GM19324 (cell line): ENCODE results near the gene SLC38A3.

Experiments
- ATAC-seq: cut with Tn5 transposase; IDR thresholded peaks from one replicate; pipeline ENCODE4 v1.9.1; 2021; ENCODE audit warnings: mild to moderate bottlenecking, moderate library complexity; ENCODE audit not compliant: unreplicated experiment, low FRiP score

The SLC38A3 gene

DNA sequence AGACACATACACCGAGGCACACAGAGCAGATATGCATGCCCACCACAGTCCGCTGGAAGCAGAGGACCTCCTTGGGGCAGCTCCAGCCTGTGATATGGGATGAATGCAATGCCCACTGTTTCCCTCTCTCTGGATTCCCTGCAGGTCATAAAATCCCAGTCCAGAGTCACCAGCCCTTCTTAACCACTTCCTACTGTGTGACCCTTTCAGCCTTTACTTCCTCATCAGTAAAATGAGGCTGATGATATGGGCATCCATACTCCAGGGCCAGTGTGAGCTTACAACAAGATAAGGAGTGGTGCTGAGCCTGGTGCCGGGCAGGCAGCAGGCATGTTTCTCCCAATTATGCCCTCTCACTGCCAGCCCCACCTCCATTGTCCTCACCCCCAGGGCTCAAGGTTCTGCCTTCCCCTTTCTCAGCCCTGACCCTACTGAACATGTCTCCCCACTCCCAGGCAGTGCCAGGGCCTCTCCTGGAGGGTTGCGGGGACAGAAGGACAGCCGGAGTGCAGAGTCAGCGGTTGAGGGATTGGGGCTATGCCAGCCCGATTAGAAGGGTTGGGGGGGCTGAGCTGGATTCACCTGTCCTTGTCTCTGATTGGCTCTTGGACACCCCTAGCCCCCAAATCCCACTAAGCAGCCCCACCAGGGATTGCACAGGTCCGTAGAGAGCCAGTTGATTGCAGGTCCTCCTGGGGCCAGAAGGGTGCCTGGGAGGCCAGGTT lies 14.0 kb upstream of the SLC38A3 start, which contains the start of gene GNAT1:
Gene GNAT1 (plus strand): TSS at position 675 of the 725 bp plus-strand sequence. CDS start 116 bp downstream, outside the sequence.
- no peak for ATAC-seq

DNA sequence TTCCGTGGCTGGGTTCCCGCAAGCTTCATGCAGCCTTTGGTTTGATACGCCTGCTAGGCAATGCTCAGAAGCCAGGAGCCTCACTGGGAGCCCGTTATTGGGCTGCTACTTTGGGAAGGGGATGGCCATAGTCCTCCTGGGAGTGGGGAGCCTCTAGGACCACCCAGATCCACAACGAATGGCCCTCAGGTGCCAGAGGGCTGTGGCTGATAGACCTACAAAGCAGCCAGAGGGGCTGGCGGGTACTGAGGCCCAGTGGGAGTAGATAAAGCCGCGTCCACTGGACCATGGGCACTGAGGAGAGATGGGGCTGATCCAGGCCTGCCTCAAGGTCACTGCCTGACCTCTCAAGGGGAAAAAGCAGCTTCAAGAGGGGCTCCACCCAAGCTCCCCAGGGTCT lies 12.9 kb upstream of the SLC38A3 start:
- ATAC-seq: no peak

DNA sequence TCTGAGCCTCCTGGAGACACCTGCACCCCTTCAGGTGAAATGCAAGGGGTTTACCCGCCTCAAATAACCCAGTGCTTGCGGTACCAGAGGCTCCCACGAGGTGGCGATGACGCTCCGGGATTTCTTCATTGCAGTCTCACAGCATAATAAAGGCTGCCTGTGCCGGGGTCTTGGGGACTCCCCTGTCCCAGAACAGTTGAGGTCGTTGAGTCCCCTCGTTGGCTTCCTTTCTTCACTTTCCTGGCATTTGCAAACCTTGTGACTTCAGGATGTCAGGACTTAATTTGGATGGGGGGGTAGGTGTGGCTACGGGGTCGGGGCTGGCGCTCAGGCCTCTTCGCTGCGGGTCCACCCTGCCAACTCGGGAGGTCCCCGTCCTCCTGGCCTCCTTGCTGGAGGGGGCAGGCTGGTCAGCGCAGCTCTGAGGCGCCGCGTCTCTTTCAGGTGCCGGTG lies 12.4 kb upstream of the SLC38A3 start:
- ATAC-seq: no peak

DNA sequence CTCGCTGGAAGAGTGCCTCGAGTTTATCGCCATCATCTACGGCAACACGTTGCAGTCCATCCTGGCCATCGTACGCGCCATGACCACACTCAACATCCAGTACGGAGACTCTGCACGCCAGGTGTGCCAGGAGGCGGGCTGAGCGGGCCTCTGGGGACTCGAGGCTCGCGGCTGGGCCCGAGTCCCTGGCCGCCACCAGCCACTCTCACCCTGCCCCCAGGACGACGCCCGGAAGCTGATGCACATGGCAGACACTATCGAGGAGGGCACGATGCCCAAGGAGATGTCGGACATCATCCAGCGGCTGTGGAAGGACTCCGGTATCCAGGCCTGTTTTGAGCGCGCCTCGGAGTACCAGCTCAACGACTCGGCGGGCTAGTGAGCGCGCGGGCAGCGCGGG lies 11.8 kb upstream of the SLC38A3 start:
- ATAC-seq: no peak

DNA sequence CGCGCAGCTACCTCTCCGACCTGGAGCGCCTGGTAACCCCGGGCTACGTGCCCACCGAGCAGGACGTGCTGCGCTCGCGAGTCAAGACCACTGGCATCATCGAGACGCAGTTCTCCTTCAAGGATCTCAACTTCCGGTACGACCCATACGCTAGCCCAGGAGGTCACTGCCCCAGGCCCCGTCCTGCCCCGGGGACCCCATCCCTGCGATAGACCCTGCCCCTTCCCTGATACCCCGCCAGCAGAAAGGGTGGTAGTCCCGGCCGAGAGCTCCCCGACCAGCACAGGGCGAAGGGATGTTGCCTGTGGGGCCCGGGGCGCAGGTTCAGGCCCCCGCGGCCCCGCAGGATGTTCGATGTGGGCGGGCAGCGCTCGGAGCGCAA lies 11.3 kb upstream of the SLC38A3 start:
- no peak for ATAC-seq

DNA sequence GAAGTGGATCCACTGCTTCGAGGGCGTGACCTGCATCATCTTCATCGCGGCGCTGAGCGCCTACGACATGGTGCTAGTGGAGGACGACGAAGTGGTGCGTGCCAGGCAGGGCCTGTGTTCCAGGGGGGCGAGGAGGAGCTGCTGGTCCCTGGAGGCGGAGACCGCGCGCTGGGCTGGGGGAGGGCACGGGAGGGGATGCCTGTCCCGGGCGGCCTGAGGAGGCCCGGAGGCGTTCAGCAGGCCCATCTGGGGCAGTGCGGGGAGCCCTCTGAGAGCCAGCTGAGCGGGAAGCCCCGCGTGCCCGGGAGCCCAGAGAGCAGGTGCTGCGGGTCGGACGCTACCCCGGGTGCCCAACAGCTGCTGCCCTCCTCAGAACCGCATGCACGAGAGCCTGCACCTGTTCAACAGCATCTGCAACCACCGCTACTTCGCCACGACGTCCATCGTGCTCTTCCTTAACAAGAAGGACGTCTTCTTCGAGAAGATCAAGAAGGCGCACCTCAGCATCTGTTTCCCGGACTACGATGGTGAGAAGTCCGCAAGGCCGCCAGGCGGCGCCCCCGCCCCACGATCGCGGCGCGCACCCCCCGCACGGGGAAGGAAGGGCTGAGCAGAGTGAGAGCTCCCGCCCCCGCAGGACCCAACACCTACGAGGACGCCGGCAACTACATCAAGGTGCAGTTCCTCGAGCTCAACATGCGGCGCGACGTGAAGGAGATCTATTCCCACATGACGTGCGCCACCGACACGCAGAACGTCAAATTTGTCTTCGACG lies 10.8 kb upstream of the SLC38A3 start:
- no peak for ATAC-seq

DNA sequence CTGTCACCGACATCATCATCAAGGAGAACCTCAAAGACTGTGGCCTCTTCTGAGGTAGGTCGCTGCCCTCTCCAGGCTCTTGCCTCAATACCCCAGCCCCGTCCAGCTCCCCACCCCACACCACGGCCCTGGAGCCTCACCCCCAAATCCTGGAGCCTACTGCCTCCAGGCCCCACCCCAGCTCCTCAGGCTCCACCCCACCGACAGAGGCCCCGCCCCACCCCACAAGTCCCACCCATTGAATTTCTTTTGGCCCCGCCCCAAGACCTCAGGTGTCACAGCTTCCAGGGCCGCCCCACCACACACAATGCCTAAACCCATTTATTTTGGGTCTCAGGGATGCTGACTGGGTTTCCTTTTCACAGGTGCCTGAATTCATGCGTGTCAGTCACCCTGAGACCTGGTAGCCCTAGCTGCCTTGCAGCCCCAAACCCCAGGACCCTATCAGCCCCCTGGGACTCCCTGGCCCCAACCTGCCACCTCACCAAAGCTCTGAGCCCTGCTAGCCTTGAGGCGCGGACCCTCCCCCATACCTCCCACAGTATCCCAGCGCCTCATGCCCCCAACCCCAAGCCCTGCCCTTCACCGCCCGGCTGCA lies 10.1 kb upstream of the SLC38A3 start:
- no peak for ATAC-seq

DNA sequence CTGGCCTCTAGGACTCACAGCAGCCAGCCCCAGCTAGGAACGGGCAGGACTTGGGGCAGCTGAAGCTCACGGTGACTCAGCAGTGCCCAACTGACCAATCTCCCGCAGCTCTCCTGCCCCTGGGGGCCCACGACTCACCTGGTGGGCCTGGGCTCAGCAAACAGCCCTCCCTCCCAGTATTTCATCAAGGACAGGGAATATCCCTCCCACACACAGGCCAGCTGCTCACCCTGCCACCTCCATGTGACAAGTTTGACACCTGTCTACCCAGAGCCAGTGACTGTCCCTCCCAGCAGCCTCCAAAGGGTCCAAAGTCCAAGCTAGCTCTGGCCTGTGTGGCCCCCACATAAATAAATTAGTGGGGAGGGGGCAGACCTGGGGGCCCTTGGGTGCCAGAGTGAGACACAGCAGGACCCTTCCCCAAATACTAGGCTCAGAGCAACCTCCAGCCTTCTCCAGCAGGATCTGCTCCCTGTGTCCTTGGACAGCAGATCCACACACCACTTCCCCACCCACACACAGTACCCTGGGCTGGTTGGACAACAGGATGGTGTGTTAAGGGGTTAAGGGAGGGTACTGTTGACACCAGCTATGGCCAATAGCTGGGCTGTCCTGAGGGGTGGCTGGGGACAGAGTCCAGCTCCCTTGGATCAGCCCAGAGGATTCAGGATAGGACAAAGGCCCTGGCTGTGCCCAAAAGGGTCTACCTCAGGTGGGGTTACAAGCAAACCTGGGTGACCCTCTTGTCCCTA lies 9.4 kb upstream of the SLC38A3 start:
- no peak for ATAC-seq

DNA sequence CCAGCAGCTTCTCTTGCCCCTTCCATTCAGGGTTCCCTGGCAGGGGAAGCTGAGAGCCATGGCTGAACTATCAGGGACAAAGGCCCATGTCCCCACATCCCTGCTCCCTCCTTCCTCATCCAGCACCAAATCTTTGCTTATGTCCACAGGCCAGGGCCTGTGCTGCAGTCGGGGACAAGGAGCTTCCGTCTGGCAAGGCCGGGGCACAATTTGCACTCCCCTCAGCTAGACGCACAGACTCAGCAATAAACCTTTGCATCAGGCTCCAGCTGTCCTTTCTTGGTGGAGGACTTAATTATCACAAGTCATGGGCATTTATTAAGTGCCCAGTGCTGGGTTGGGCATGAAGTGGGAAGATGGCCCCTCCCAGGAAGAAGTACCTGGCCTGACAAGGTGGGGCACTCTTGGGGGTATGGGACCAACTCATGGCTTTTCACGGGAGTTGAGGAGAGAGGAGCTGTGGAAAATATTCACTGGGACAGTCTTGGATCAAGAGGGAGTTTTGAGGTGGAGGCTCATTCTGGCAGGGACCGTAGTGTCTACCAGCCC lies 8.7 kb upstream of the SLC38A3 start:
- ATAC-seq: no peak

DNA sequence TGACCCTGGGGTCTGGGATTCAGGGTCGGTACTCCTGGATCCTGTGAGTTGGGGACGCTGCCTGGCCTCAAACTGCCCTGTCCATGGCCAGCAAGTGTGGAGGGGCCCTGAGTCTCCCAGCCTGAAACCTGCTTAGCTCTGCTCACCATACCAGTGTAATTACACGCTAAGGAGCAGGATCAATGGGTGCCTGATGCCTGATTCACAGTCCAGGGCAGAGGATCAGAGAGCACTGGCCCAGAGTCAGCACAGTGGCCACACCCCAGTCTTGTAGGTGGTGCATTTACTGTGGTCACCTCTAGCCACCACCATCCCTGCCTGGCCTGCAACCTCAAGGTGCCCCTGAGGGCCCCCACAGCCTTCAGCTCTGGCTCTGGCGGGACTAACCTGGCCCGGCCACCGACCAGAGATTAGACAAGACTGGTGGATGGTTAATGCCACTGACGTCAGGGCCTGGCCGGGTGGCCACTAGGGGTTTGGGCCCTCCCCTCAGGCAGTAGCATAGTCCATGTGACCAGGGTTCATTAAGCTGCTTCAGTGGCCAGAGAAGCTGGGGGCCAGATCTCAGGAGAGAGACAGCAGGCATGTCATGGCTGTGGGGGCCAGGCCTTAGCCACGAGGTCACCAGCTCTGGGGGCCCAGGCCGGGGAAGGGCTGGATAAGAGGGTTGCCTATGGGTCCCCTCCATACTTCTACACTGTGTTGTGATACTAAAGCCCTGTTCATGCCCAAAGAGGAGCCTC lies 3.3 kb upstream of the SLC38A3 start:
- ATAC-seq: no peak

DNA sequence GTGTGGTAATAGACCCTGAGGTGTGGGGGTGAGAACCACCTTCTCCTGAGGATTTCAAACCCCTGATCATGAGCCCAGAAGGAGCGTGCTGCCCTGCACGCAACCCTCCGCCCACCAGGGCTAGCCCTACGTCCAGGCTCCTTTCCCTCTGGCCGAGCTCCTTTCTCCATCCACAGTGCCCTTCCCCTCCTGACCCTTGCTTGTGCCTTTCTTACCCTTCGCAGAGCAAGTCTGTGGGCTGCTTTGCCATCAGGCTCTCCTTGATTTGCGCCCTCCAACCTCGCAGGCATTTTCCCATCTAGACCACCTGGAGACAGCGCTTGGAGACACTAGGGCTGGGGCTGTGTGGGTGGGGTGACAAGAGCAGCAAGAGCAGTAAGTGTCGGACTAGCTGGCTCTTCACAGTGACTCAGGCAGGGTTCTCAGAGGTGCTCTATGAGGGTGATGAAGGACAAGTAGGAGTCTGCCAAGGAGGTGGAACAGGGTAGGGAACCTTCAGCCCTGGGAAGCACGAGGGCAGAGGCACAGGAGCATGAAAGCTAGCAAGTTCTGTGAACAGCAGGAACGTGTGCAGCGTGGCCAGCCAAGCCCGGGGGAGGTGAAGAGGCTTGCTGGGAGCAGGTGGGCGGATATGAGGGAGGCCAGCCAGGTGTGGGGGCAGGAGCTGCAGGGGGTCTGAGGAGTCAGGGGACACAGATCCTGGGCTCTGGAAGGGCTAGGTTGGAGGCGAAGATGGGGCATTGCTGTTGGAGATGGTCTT lies 2.5 kb upstream of the SLC38A3 start:
- no peak for ATAC-seq

DNA sequence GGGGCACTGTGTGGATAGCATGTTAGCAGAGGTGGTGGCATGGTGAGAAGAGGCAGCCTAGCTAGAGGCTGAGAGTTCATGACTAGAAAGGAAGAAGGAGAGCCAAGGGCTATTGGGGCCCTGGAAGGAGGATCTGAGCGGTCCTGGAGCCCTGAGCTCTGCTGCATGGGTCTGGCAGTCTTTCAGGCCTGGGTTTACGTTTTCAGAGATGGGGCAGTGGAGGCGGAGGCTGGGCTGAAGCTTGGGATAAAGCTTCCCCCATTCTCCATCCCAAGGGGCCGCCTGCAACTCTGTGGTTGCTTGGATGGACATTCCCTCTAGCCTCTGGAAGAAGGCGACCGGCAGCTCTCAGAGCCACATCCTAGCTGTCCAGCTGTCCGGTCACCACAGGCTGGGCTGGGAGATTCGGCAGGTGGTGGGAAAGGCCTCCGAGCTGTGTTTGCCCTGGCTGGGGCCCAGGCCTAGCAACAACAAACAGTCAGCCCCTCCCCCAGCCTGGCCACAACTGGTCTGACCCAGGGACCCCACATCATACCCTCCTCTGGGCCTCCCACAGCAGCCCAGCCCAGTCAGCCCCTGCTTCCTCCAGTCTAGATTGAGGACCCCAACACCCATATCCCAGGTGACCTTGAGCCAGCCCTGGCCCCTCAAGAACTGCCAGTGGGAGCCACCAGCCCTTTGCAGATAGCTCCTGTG lies 1.8 kb upstream of the SLC38A3 start:
- no peak for ATAC-seq

DNA sequence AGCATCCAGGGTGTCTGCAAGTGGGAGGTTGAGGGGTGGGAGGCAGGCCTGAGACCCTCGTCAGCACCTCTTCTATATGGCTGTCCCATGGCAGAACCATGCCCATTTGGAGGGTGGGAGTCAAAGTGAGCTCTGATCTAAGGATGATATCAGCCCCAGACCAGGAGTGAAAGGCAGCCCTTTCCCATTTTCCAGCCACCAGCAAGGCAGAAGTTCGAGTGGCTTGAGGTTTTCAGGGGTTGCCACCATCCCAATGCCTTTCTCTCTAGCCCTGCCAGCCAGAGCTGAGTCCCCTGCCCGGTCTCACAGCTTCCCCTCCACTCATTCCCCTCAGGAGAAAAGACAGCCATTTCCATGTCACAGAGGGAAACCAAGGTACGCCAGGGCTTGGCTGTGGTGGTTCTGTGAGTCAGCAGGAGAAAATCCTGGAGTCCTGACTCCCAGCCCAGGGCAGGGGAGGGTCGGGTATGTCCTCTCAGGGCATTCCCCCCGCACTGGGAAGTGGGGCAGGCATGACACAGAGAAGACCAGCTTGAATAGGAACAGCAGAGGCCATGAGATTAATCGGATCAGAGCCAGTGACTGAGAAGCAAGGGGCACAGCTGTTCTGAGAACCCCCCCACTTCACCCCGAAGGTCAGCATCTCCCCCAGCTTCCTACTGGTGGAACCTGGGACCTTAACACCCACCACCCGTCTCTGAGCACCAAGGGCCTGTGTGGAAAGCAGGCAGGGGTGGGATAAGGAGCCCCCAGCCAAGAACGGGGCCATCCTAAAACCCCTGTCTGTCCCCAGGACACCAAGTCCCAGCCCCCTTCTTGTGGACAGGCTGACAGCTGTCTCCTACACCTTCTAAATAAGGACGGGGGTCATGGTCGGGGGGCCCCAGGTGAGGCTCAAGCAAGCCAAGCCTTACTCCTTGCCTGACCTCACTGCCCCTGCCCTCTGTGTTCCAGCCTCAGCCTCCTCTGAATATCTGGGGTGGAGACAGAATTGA lies 965 bp upstream of the SLC38A3 start:
- no peak for ATAC-seq

DNA sequence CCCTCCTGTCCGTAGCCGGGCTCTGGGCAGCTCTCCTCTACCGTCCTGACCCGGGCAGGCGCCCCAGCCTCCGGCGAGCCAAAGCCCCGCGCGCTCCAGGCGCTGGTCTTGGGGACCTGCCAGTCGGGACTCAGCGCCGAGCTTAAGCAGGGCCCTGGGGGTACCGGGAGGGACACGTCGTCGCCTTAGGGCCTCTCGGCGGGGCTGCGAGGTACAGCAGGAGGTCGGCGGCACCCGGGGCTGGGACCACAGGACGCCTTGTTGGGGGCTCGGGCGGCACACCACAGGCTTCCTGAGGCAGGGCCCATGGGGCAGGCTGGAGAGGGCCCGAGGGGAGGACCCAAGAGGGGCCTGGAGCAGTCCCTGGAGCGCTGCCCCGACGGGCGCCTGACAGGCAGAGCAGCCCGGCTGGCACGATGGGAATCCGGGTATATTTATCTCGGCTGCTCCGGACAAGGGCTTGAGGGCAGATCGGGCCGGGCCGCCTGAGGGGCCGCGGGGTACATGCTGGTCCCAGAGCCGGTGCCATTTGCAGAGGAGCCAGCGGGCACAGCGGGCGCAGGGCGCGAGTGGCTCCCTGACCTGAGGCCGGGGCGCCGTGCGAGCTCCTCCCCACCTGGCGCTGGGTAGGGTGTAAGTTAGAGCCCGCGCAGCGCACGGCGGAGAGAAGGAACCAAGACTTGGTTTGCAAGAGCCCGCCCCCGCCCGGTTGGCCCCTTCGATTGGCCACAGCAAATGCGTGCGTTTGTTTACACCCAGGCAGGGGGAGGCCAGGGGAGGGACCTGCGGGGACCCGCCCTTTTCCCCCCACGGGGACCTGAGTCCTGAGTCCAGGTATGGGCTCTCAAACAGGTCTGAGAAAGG lies 574 bp downstream of the SLC38A3 start:
- ATAC-seq: no peak

DNA sequence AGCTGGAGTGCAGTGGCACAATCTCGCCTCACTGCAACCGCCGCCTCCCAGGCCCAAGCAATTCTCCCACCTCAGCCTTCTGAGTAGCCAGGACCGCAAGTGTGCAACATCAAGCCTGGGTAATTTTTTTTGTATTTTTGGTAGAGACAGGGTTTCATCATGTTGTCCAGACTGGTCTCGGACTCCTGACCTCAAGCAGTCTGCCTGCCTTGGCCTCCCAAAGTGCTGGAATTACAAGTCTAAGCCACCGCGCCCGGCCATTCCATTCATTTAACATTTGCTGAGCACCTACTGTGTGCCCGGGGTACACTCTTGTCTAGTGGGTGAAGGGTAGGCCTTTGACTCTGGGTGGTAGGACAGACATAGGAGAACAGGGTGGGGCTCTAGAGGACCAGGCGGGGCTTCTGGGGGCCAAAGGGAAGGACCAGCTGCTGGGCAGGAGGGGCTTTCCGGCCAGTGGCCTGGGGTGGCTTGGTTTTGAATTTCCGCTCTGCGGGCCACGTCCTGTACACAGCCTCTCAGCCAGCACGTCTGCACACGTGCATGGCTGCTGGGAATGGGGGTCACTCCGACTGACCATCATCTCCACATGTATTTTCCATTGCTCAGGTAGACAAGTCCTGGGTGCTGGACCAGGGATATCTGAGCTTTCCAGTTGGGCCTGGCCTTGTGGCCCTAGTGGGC lies 2.4 kb downstream of the SLC38A3 start:
- ATAC-seq: no peak
